ENCODE data around the gene SAMHD1. TPM values are rescaled to one million over a fixed set of nuclear protein-coding genes. Genes with fewer than 3 reads are reported as not detected.
"Not testable (repeated sequence)": the region's sequence is repeated elsewhere in the genome, so short reads cannot be mapped to it uniquely, and the experiment has no call there.

The SAMHD1 gene
- total and polyA plus RNA-seq, 2 of the 8 experiments (the other 6 are each of a cell fraction or from before 2014, with no cell fraction given), result 22.0 to 37.1 TPM

- not testable (repeated sequence) for H3K4me1 ChIP-seq (replicated peaks in 1 of 4; ENCODE audit: control insufficient read depth in 3 of 4, insufficient read depth in 4 of 4, low read length in 3 of 4); FAIRE-seq; H2AFZ ChIP-seq (ENCODE audit: low read length); H2BK12ac ChIP-seq (ENCODE audit: low read depth, low read length); H3K56ac ChIP-seq (replicated peaks; ENCODE audit: insufficient read length, low read depth, low read length); DNase-seq (ENCODE audit: low read depth in 1 of 2, low spot score in 2 of 2); H4K5ac ChIP-seq (ENCODE audit: insufficient read length, low read depth, low read length); H3K27me3 ChIP-seq (replicated peaks in 1 of 4; ENCODE audit: control insufficient read depth in 3 of 4, extremely low read depth in 1 of 4, insufficient read depth in 3 of 4, low read length in 3 of 4); H3K27ac ChIP-seq (ENCODE audit: low read depth, low read length); H2AK5ac ChIP-seq (ENCODE audit: low read depth, low read length); H3K9me3 ChIP-seq (ENCODE audit: insufficient read depth in 2 of 2, low read depth in 1 of 2, low read length in 1 of 2); H3K79me2 ChIP-seq (ENCODE audit: control insufficient read depth in 1 of 2, insufficient read depth in 2 of 2, low read length in 2 of 2); H3K23me2 ChIP-seq (ENCODE audit: low read depth, low read length); H3K23ac ChIP-seq (ENCODE audit: insufficient read length); H3K79me1 ChIP-seq (ENCODE audit: low read depth, low read length); H3K4me2 ChIP-seq (ENCODE audit: insufficient read depth in 1 of 2, low read depth in 2 of 2, low read length in 2 of 2); H3K18ac ChIP-seq (ENCODE audit: extremely low read depth, low read length); H4K91ac ChIP-seq (replicated peaks; ENCODE audit: insufficient read length, low read length); H2BK20ac ChIP-seq (ENCODE audit: low read length); H4K20me1 ChIP-seq (replicated peaks in 1 of 2; ENCODE audit: control insufficient read depth in 1 of 2, insufficient read depth in 2 of 2, low read length in 2 of 2); H4K8ac ChIP-seq (ENCODE audit: extremely low read depth, insufficient read depth, low read length); H2BK120ac ChIP-seq (replicated peaks; ENCODE audit: low read depth, low read length); H2BK5ac ChIP-seq (ENCODE audit: low read depth, low read length); H3K4ac ChIP-seq (replicated peaks; ENCODE audit: insufficient read length, low read depth, low read length); H3K4me3 ChIP-seq (ENCODE audit: extremely low read depth in 1 of 4, insufficient read depth in 2 of 4, low read depth in 3 of 4, low read length in 4 of 4); H3K14ac ChIP-seq (ENCODE audit: insufficient read length); H2BK15ac ChIP-seq (ENCODE audit: low read length); H3K9ac ChIP-seq (replicated peaks in 1 of 4; ENCODE audit: extremely low read depth in 1 of 4, low read depth in 3 of 4, low read length in 3 of 4)
- CTCF ChIA-PET (ENCODE audit: partially characterized antibody), result interaction anchor here (0.7 to 1.5 kb wide), 4 partner anchors 14 to 444 kb away, joined by 3 to 4 read pairs (median 3); a partner anchor contains a TSS
- POLR2A ChIA-PET (ENCODE audit: partially characterized antibody), result interaction anchor here (0.8 kb wide), 1 partner anchor 386 kb away, joined by 3 read pairs; no protein-coding TSS in a partner anchor
- 82% methylated on average over 9 of the region's 9 CpGs; no CpG with 5 or more reads in 1 of the 2 experiments for WGBS, 2 experiments (ENCODE audit: extremely low coverage in 1 of 2, insufficient coverage in 1 of 2, insufficient read length in 1 of 2, insufficient replicate concordance in 2 of 2, low coverage in 1 of 2, low lambda C conversion rate in 2 of 2, missing lambda C conversion rate in 1 of 2)
- peaks cover 2 to 34% (median 9%) of the 10 kb centered on the region in 4 experiments; a peak in 5 of 8 replicates for H3K36me3 ChIP-seq (ENCODE audit: control insufficient read depth in 2 of 4, insufficient read depth in 4 of 4, low read length in 3 of 4)
These were observed 14.6 kb downstream of the SAMHD1 start for GRCh38 chr20:36936761-36937401.
